GM12865 (cell line): ENCODE data around the gene SACM1L.

Experiments
- DNase-seq: peaks from one replicate; pipeline ENCODE4 v3.0.0; 2010; ENCODE audit warnings: low read depth
- H3K4me3 ChIP-seq: 2 replicates; pipeline ENCODE4 v1.5.1; 2011; ENCODE audit warnings: mild to moderate bottlenecking, low read depth, low read length, control low read depth
- TF ChIP-seq, protein P1 (sequence below): IDR thresholded peaks from 2 replicates; pipeline ENCODE4 v1.5.1; 2011; ENCODE audit warnings: low read length, control low read depth, low read depth, inconsistent platforms; ENCODE audit not compliant: insufficient read depth; ENCODE audit errors: missing control alignments

Gene SACM1L

DNA sequence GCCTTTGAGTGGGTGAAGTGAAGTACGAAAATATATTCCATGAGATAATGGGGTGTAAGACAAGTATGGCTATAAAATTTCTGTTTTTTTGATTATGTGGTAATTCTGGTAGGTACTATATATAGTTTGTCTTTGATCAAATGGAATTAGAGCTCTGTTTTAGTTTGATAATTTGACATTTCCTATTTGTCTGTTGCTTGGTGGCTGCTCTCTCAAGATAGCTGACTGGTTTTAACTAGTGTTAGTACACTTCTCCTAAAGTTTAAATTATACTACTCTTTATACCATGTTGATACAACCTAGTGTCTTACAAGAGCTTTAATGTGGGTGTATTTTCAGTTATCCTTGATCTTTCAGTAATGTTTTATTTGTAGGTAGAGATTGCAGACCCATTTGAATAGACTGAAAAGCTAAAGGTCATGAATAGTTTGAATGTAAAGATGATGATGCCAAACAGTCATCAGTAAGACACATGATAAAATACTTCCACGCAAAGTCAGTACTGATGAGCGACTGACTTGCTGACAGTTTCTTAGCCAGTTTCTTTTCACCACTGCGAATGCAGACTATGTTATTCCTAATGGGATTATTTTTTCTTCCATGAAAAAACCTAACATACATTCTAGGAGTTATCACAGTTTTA, 15.2 kb downstream of the SACM1L start:
- no peak overlapping the region for H3K4me3 ChIP-seq
- no peak for DNase-seq
- TF ChIP-seq, protein P1, sequence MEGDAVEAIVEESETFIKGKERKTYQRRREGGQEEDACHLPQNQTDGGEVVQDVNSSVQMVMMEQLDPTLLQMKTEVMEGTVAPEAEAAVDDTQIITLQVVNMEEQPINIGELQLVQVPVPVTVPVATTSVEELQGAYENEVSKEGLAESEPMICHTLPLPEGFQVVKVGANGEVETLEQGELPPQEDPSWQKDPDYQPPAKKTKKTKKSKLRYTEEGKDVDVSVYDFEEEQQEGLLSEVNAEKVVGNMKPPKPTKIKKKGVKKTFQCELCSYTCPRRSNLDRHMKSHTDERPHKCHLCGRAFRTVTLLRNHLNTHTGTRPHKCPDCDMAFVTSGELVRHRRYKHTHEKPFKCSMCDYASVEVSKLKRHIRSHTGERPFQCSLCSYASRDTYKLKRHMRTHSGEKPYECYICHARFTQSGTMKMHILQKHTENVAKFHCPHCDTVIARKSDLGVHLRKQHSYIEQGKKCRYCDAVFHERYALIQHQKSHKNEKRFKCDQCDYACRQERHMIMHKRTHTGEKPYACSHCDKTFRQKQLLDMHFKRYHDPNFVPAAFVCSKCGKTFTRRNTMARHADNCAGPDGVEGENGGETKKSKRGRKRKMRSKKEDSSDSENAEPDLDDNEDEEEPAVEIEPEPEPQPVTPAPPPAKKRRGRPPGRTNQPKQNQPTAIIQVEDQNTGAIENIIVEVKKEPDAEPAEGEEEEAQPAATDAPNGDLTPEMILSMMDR = no peak

DNA sequence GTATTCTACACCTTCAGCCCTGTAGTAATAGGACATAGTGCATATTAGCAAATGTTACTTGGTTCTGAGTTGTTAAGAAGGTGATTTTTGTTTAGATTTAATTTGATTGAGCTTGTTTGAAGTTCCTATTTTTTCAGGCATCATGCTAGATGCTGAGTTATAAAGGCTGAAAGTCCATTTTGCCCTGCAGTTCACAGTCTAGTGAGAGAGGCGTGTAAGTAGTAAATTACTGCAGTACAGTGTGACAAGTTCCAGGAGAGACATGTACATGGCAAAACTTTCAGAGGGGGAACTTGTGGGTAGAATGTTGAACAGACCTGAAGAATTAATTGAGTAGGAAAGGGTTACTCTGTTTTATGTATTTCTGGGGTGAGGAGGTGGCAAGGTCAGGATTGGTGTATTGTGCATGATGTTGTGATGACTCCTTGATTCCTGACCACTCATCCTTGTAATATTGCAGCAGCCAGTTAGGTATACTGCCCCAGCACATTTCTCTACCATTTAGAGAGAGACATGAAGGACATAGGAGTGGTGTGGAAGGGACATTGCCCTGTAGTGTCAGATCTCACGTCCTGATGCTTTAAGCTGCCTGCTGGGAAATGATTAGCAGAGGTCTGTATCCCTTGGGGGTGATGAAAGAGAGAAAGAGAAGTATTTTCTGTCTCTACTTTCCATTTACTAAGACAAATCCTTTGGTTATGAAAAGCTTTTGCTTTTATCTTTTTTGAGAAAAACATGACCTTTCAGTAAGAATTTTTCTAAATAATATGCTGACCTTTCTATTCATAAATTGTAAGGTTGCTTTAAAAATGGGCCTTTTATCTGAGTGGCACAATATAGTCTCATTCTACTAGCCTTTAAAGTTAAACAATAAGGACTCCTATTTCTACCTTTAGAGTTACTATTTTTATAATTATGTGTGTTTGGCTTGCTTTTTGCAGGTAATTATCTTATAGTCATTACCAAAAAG, 16.9 kb downstream of the SACM1L start:
- no peak overlapping the region for H3K4me3 ChIP-seq
- TF ChIP-seq, protein P1 = no peak
- no peak for DNase-seq

DNA sequence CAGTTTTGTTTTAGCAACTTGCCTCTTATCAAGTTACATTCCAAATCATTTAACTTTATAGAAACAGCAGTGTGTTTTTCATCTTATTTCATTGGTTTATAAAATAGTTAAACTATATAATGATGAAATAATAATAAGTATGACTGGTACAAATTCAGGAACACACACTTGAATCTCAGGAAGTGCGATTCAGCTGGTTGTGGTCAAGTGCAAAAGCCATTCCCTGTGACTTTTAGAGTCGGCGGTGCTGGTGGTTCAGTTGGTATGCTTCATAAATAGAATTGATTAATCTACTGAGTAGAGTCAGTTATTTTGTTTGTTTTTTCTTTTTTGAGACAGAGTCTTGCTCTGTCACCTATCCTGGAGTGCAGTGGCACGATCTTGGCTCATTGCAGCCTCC, 22.7 kb downstream of the SACM1L start:
- no peak overlapping the region for H3K4me3 ChIP-seq
- TF ChIP-seq, protein P1 = no peak

DNA sequence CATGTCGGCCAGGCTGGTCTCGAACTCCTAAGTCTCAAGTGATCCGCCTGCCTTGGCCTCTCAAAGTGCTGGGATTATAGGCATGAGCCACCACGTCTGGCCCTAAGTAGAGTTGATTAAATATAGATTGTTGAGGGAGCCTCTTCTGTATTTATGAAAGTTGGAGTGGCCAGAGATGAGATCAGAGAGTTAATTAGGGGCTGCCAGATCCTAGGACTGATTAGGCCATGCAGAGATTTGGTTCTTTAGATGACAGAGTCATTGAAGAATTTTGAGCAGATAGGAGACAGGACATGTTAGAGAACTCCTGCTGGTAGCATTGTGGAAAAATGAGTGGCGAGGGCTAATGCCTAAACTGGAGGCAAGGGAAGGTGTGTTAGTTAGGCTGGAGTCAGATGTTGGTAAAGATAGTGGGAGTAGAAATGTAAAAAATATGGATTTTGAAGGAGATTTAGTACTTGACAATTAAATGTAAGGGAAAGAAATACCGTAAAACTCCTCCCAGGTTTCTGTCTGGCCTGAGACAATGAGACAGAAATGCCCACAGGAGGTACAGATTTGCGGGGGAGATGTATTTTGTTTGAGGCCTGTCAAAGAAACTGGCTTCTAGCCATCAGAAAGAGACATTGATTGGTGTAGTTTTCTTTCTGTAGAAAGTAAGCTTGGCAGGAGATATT, 23.4 kb downstream of the SACM1L start:
- no peak overlapping the region for H3K4me3 ChIP-seq
- TF ChIP-seq, protein P1 = no peak
- DNase-seq = no peak

More for the DNA sequence above, 22.7 kb downstream of the SACM1L start:
- no peak for DNase-seq

DNA sequence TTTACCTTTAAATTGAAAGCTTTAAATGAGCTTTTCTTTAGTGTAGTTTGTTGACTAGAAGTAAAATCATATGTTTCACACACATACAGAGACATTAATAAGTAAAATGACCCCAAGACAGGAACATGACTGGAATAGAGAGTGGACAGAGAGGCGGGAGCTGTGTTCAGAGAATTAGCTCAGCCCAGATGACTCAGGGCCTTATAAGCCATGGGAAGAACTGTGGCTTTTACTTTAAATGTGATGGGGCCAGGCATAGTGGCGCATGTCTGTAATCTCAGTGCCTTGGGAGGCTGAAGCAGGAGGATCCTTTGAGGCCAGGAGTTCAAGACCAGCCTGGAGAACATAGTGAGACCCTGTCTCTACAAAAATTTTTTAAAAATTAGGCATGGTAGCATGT, 26.7 kb downstream of the SACM1L start:
- no peak overlapping the region for H3K4me3 ChIP-seq
- TF ChIP-seq, protein P1 = no peak
- no peak for DNase-seq

DNA sequence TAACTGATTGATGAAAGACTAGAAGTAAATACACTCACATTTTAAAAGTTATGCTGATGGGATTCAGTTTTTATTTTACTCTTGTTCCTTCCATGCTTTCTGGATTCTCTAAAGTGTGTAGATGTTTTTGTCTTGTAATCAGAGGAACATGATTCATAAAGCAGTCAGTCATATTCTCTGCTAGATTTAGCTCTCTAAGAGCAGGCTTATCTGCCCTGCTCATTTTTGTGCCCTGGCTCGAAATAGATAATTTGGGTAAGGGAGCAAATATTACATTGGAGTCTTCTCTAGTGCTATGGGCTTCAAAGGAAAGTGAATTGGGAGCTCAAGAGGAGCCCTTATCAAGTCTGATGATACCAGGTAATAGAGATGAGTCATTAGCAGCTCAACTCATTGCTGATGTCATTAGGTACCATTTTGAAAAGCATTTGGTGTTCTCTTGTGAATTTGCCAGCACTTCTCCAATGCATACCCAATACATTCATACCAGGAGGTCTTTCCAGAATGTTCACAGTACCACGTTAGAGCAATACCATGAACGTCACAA, 27.7 kb downstream of the SACM1L start:
- TF ChIP-seq, protein P1 = no peak
- no peak for DNase-seq
- no peak overlapping the region for H3K4me3 ChIP-seq
